Measurements from ENCODE around the gene MAP4K2. TPM values are rescaled to one million over a fixed set of nuclear protein-coding genes. Genes with fewer than 3 reads are reported as not detected.

The MAP4K2 gene
- total and polyA plus RNA-seq, 4 donors = 15.0 to 41.8 (median 23.8) TPM

DNA sequence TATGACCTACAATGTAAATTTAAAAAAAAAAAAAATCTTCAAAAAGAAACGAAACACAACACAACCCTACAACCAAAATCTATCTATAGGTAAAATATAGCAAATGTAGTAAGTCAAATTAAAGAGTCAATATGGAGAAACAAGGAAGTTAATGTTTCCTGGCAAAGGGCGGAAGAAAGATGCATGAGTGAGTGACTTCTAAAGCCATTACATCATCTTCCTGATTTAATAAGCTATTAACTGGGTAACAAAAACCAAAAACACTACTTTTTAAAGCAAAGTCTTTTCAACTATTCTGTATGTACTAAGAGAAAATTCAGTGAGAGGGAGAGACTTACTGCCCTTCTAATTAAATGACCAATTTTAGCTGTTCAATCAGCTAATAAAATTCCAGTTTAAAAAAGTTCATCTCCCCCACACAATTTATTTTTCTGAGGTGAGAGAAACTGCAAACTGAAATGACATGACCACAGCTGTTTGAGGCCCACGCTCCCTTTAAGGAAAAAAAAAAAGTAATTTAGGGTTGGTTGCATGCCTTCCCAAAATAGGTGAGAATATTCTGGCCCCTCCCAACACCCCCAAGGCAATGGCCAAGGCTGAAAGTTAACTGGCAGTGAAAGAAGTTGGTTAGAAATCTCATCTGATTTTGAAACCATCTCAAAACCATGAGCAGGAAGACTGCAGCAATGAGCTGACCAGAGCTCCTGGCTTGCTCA is 30.6 kb downstream of the MAP4K2 start:
- Histone ChIP-seq H3K27ac (ENCODE audit: low read depth in 1 of 2, low read length in 1 of 2) (no peak overlapping the region), H3K4me1 (ENCODE audit: control insufficient read depth in 5 of 5, insufficient read depth in 5 of 5, low read length in 5 of 5) (peaks cover 4 to 27% (median 11%) of the 10 kb centered on the region in 5 donors), H3K4me3 (no peak overlapping the region), H3K9ac (ENCODE audit: insufficient read depth in 1 of 2, low read length in 2 of 2) (no peak overlapping the region), H3K27me3 (ENCODE audit: control insufficient read depth in 3 of 3, insufficient read depth in 3 of 3, low read length in 2 of 3) (no peaks in the 10 kb centered on the region), H3K9me3 (ENCODE audit: control insufficient read depth in 4 of 4, insufficient read depth in 3 of 4, low read length in 3 of 4) (no peaks in the 10 kb centered on the region), H3K36me3 (ENCODE audit: control insufficient read depth in 4 of 4, insufficient read depth in 4 of 4, low read length in 4 of 4) (peaks cover 56 to 90% (median 79%) of the 10 kb centered on the region in 4 donors)
- ATAC-seq (ENCODE audit: insufficient read depth, low FRiP score) (no peak), DNase-seq (no peak)
- 31 to 50% methylated on average over 3 of the region's 3 CpGs for WGBS, 2 donors
- TF ChIP-seq, protein P1, sequence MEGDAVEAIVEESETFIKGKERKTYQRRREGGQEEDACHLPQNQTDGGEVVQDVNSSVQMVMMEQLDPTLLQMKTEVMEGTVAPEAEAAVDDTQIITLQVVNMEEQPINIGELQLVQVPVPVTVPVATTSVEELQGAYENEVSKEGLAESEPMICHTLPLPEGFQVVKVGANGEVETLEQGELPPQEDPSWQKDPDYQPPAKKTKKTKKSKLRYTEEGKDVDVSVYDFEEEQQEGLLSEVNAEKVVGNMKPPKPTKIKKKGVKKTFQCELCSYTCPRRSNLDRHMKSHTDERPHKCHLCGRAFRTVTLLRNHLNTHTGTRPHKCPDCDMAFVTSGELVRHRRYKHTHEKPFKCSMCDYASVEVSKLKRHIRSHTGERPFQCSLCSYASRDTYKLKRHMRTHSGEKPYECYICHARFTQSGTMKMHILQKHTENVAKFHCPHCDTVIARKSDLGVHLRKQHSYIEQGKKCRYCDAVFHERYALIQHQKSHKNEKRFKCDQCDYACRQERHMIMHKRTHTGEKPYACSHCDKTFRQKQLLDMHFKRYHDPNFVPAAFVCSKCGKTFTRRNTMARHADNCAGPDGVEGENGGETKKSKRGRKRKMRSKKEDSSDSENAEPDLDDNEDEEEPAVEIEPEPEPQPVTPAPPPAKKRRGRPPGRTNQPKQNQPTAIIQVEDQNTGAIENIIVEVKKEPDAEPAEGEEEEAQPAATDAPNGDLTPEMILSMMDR (IDR thresholded peaks at IDR 0.05; ENCODE audit: control extremely low read depth, extremely low read depth) = no peak

DNA sequence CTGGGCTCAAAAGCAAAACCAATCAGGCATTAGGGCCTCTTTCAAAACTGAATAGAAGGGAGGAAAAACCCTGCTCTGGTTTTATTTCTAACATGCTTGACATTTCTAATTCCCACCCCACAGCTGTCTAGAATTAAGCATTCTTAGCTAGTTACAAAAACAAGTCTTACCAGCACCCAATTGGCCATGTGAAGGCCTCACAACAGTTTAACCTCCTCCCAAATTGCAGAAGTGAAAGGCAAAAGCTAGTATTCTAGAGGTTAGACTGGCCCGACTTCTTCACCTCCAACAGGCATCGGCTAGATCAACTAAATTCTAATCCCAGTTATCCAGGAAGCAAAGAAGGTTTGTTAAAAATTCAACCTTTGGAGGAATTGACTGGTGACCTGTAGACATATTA is 31.2 kb downstream of the MAP4K2 start:
- Histone ChIP-seq H3K4me1 (ENCODE audit: control insufficient read depth in 5 of 5, insufficient read depth in 5 of 5, low read length in 5 of 5) (peaks cover 4 to 25% (median 9%) of the 10 kb centered on the region in 5 donors), H3K27ac (ENCODE audit: low read depth in 1 of 2, low read length in 1 of 2) (no peak overlapping the region), H3K9ac (ENCODE audit: insufficient read depth in 1 of 2, low read length in 2 of 2) (no peak overlapping the region), H3K4me3 (no peak overlapping the region), H3K36me3 (ENCODE audit: control insufficient read depth in 4 of 4, insufficient read depth in 4 of 4, low read length in 4 of 4) (peaks cover 61 to 95% (median 84%) of the 10 kb centered on the region in 4 donors), H3K9me3 (ENCODE audit: control insufficient read depth in 4 of 4, insufficient read depth in 3 of 4, low read length in 3 of 4) (no peaks in the 10 kb centered on the region), H3K27me3 (ENCODE audit: control insufficient read depth in 3 of 3, insufficient read depth in 3 of 3, low read length in 2 of 3) (no peaks in the 10 kb centered on the region)
- WGBS, 2 donors = 57 to 76% methylated on average over 2 of the region's 2 CpGs
- TF ChIP-seq, protein P1 (IDR thresholded peaks at IDR 0.05; ENCODE audit: control extremely low read depth, extremely low read depth) = no peak
- ATAC-seq (ENCODE audit: insufficient read depth, low FRiP score) (no peak), DNase-seq (no peak)

- no peak overlapping the region for H3K27ac ChIP-seq (ENCODE audit: low read depth in 1 of 2, low read length in 1 of 2)
- WGBS, 2 donors = 95% methylated on average over 12 of the region's 12 CpGs
- no peak for DNase-seq
- TF ChIP-seq, protein P1 (IDR thresholded peaks at IDR 0.05; ENCODE audit: control extremely low read depth, extremely low read depth) = no peak
- H3K4me3 ChIP-seq = no peak overlapping the region
- H3K9ac ChIP-seq (ENCODE audit: insufficient read depth in 1 of 2, low read length in 2 of 2) = no peak overlapping the region
- ATAC-seq (ENCODE audit: insufficient read depth, low FRiP score) = no peak
- H3K4me1 ChIP-seq (ENCODE audit: control insufficient read depth in 5 of 5, insufficient read depth in 5 of 5, low read length in 5 of 5) = peaks cover 0 to 12% (median 0%) of the 10 kb centered on the region in 5 donors
- H3K27me3 ChIP-seq (ENCODE audit: control insufficient read depth in 3 of 3, insufficient read depth in 3 of 3, low read length in 2 of 3) = no peaks in the 10 kb centered on the region
- H3K9me3 ChIP-seq (ENCODE audit: control insufficient read depth in 4 of 4, insufficient read depth in 3 of 4, low read length in 3 of 4) = no peaks in the 10 kb centered on the region
- H3K36me3 ChIP-seq (ENCODE audit: control insufficient read depth in 4 of 4, insufficient read depth in 4 of 4, low read length in 4 of 4) = peaks cover 71 to 85% (median 81%) of the 10 kb centered on the region in 4 donors
Observed at GRCh38 chr11:64770120-64770519, 32.9 kb downstream of the MAP4K2 start.

Data from lung (tissue), 12 donors.